Liver (tissue), 9 donors: ENCODE data around the gene EFNA3. TPM values are rescaled to one million over a fixed set of nuclear protein-coding genes. Genes with fewer than 3 reads are reported as not detected.

ENCODE experiments used
- DNase-seq: peaks from one replicate; pipeline ENCODE4 v3.0.0-alpha.2; 2017; ENCODE audit warnings: low spot score
- H3K27ac ChIP-seq, 2 donors: one replicate each; pipeline ENCODE4 v1.7.0; 2013; ENCODE audit warnings: inconsistent platforms in 2 of 2, low read length in 2 of 2, control low read depth in 1 of 2, low read depth in 1 of 2, mild to moderate bottlenecking in 1 of 2
- H3K27me3 ChIP-seq, 4 donors: one replicate each; pipeline versions ENCODE4 v1.6.1 to v1.7.0; 2013; ENCODE audit warnings: low read length in 3 of 4, inconsistent platforms in 1 of 4, mild to moderate bottlenecking in 1 of 4, moderate library complexity in 1 of 4; ENCODE audit not compliant: control insufficient read depth in 4 of 4, insufficient read depth in 4 of 4
- H3K36me3 ChIP-seq, 4 donors: one replicate each; pipeline versions ENCODE4 v1.6.1 to v1.7.0; 2013; ENCODE audit warnings: low read length in 3 of 4, mild to moderate bottlenecking in 3 of 4, low read depth in 1 of 4, moderate library complexity in 1 of 4; ENCODE audit not compliant: control insufficient read depth in 4 of 4, insufficient read depth in 3 of 4
- H3K4me1 ChIP-seq, 4 donors: one replicate each; pipeline versions ENCODE4 v1.6.1 to v1.7.0; 2013; ENCODE audit warnings: low read length in 3 of 4, mild to moderate bottlenecking in 3 of 4, moderate library complexity in 1 of 4; ENCODE audit not compliant: control insufficient read depth in 4 of 4, insufficient read depth in 4 of 4
- H3K4me3 ChIP-seq, 3 donors: one replicate each; pipeline versions ENCODE4 v1.6.1 to v1.7.0; 2013; ENCODE audit warnings: low read length in 3 of 3, control low read depth in 1 of 3, low read depth in 1 of 3, mild to moderate bottlenecking in 1 of 3
- H3K9ac ChIP-seq, 2 donors: one replicate each; pipeline ENCODE4 v1.7.0; 2013; ENCODE audit warnings: low read length in 2 of 2, mild to moderate bottlenecking in 2 of 2, moderate library complexity in 2 of 2, control low read depth in 1 of 2, low read depth in 1 of 2
- H3K9me3 ChIP-seq, 4 donors: one replicate each; pipeline versions ENCODE4 v1.6.1 to v1.7.0; 2013; ENCODE audit warnings: low read length in 3 of 4; ENCODE audit not compliant: control insufficient read depth in 4 of 4
- ATF3 ChIP-seq: IDR thresholded peaks from 2 replicates; pipeline ENCODE4 v1.6.1; 2016; ENCODE audit warnings: antibody characterized with exemption
- EGR1 ChIP-seq, 2 donors: IDR thresholded peaks; 2 replicates each; pipeline ENCODE4 v1.6.1; 2016 to 2018; ENCODE audit warnings: antibody characterized with exemption in 2 of 2, low read depth in 2 of 2
- FOXA1 ChIP-seq: IDR thresholded peaks from 2 replicates; pipeline ENCODE4 v1.6.1; 2016; ENCODE audit warnings: antibody characterized with exemption
- FOXA2 ChIP-seq: IDR thresholded peaks from 2 replicates; pipeline ENCODE4 v1.6.1; 2016; ENCODE audit warnings: antibody characterized with exemption
- GABPA ChIP-seq, 2 donors: IDR thresholded peaks in 1 of 2; conservative IDR thresholded peaks in 1 of 2; 2 replicates each; pipeline ENCODE4 v1.6.1; 2016; ENCODE audit warnings: antibody characterized with exemption in 2 of 2, mild to moderate bottlenecking in 1 of 2, moderate library complexity in 1 of 2
- HNF4A ChIP-seq, 2 donors: conservative IDR thresholded peaks; 2 replicates each; pipeline ENCODE4 v1.6.1; 2016; ENCODE audit warnings: antibody characterized with exemption in 2 of 2, mild to moderate bottlenecking in 2 of 2
- HNF4G ChIP-seq: IDR thresholded peaks from 2 replicates; pipeline ENCODE4 v1.6.1; 2016; ENCODE audit warnings: antibody characterized with exemption
- JUND ChIP-seq, 2 donors: IDR thresholded peaks; 2 replicates each; pipeline ENCODE4 v1.6.1; 2016; ENCODE audit warnings: antibody characterized with exemption in 2 of 2
- NR2F2 ChIP-seq: IDR thresholded peaks from 2 replicates; pipeline ENCODE4 v1.6.1; 2016; ENCODE audit warnings: antibody characterized with exemption
- RAD21 ChIP-seq, 2 donors: IDR thresholded peaks; 2 replicates each; pipeline ENCODE4 v1.6.1; 2016; ENCODE audit warnings: antibody characterized with exemption in 2 of 2, mild to moderate bottlenecking in 2 of 2
- REST ChIP-seq: IDR thresholded peaks from 2 replicates; pipeline ENCODE4 v1.6.1; 2016; ENCODE audit warnings: antibody characterized with exemption, mild to moderate bottlenecking
- RXRA ChIP-seq, 2 donors: IDR thresholded peaks; 2 replicates each; pipeline ENCODE4 v1.6.1; 2017 to 2018; ENCODE audit warnings: antibody characterized with exemption in 2 of 2, mild to moderate bottlenecking in 1 of 2
- SP1 ChIP-seq: IDR thresholded peaks from 2 replicates; pipeline ENCODE4 v1.6.1; 2018; ENCODE audit warnings: antibody characterized with exemption, mild to moderate bottlenecking
- TAF1 ChIP-seq: conservative IDR thresholded peaks from 2 replicates; pipeline ENCODE4 v1.6.1; 2016; ENCODE audit warnings: antibody characterized with exemption, mild to moderate bottlenecking
- YY1 ChIP-seq: IDR thresholded peaks from 2 replicates; pipeline ENCODE4 v1.6.1; 2016; ENCODE audit warnings: antibody characterized with exemption, mild to moderate bottlenecking
- ZBTB33 ChIP-seq: IDR thresholded peaks from 2 replicates; pipeline ENCODE4 v1.6.1; 2016; ENCODE audit warnings: antibody characterized with exemption
- WGBS: extraction: QIAGEN DNeasy Blood & Tissue Kit; methylation state at CpG from one replicate; pipeline ENCODE4 v1.1.7; 2013; 5-methylcytosine and 5-hydroxymethylcytosine counted together
- polyA plus RNA-seq, 2 donors: library from polyadenylated mRNA; stranded (reverse) in 1 of 2; unstranded in 1 of 2; fragments of 200-250 nt in 1 of 2; fragments of >200 nt in 1 of 2; fragmentation: Nextera tagmentation in 1 of 2; extraction: Ambion mirVana in 1 of 2; gene quantifications; one replicate each; pipeline versions ENCODE4 v1.2.1 to v1.2.3, GENCODE V29; 2013 to 2015
- total RNA-seq, 2 donors: library from RNA; depleted of rRNA; stranded (reverse); fragments of >200 nt; gene quantifications; one replicate each; pipeline ENCODE4 v1.2.3, GENCODE V29; 2014
- TF ChIP-seq, protein P1 (sequence below): fragments of 150-350 bp; IDR thresholded peaks from 2 replicates; pipeline ENCODE4 v1.5.1; 2017; ENCODE audit warnings: improper control_type of control experiment, low read depth, low read length; ENCODE audit not compliant: missing input control
- TF ChIP-seq, protein P2 (sequence below): IDR thresholded peaks from 2 replicates; pipeline ENCODE4 v1.6.1; 2016; ENCODE audit warnings: antibody characterized with exemption
- donor health status: healthy.
- donor health status: healthy.
- donor health status: healthy.
- donor health status: healthy.
- donor health status: healthy.

EFNA3 gene
- total and polyA plus RNA-seq, 4 donors, result 0.47 to 3.7 (median 1.1) TPM

DNA sequence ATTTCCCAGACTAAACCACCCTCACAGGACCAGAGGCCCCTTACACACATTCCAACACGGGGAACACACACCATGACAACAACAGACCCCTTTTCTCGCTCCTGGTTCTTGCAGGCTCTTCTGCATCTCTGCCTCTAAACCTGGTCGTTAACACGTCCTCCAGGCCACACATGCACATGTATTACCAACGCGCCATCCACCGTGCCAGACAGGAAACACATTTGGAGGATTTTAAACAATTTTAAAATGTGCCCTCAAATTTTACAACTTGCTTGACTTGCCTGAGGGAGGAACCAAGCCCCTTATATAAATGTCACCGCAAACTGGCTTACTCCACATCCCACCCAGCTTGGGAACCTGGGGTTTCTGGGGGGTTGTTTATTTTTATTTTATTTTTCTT lies 32.2 kb downstream of the EFNA3 start:
- Histone ChIP-seq H3K9ac (no peak overlapping the region), H3K27me3 (no peaks in the 10 kb centered on the region), H3K4me1 (peaks cover 0 to 17% (median 5%) of the 10 kb centered on the region in 4 donors), H3K36me3 (no peaks in the 10 kb centered on the region), H3K4me3 (no peak overlapping the region), H3K9me3 (no peaks in the 10 kb centered on the region), H3K27ac (no peak overlapping the region)
- TF ChIP-seq TAF1, result no peak
- TF ChIP-seq, protein P1, sequence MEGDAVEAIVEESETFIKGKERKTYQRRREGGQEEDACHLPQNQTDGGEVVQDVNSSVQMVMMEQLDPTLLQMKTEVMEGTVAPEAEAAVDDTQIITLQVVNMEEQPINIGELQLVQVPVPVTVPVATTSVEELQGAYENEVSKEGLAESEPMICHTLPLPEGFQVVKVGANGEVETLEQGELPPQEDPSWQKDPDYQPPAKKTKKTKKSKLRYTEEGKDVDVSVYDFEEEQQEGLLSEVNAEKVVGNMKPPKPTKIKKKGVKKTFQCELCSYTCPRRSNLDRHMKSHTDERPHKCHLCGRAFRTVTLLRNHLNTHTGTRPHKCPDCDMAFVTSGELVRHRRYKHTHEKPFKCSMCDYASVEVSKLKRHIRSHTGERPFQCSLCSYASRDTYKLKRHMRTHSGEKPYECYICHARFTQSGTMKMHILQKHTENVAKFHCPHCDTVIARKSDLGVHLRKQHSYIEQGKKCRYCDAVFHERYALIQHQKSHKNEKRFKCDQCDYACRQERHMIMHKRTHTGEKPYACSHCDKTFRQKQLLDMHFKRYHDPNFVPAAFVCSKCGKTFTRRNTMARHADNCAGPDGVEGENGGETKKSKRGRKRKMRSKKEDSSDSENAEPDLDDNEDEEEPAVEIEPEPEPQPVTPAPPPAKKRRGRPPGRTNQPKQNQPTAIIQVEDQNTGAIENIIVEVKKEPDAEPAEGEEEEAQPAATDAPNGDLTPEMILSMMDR, result no peak
- TF ChIP-seq EGR1 (IDR thresholded peaks at IDR 0.05; ENCODE audit: low read depth in 2 of 2), result no peak
- TF ChIP-seq HNF4A (conservative IDR thresholded peaks at IDR 0.05), result no peak
- TF ChIP-seq NR2F2, result no peak
- TF ChIP-seq, protein P2, sequence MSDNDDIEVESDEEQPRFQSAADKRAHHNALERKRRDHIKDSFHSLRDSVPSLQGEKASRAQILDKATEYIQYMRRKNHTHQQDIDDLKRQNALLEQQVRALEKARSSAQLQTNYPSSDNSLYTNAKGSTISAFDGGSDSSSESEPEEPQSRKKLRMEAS, result no peak
- no peak for TF ChIP-seq FOXA2
- no peak for TF ChIP-seq GABPA (IDR thresholded peaks at IDR 0.05 in 1 of 2, conservative IDR thresholded peaks at IDR 0.05 in 1 of 2)
- no peak for TF ChIP-seq SP1
- TF ChIP-seq RAD21 (IDR thresholded peaks at IDR 0.05), result no peak
- TF ChIP-seq REST, result no peak
- TF ChIP-seq YY1, result no peak
- TF ChIP-seq ZBTB33, result no peak
- TF ChIP-seq RXRA (IDR thresholded peaks at IDR 0.05), result no peak
- TF ChIP-seq HNF4G, result no peak
- no peak for TF ChIP-seq JUND (IDR thresholded peaks at IDR 0.05)
- TF ChIP-seq ATF3, result no peak
- no peak for TF ChIP-seq FOXA1
- 81% methylated on average over 8 of the region's 8 CpGs for WGBS
- no peak for DNase-seq
